Mesangial cell (primary cell): Measurements from ENCODE around the gene ANAPC1. TPM values are rescaled to one million over a fixed set of nuclear protein-coding genes. Genes with fewer than 3 reads are reported as not detected.

ENCODE experiments used
- total RNA-seq: library from RNA; depleted of rRNA; stranded (reverse); fragments of >200 nt; gene quantifications from 2 replicates; pipeline ENCODE4 v1.2.3, GENCODE V29; 2015

Gene ANAPC1
- total RNA-seq: 38.3 and 55.6 TPM in 2 replicates

GRCh38 chr2:111883661-111884591 lies at the start of gene ANAPC1:
Gene ANAPC1, minus strand, starts transcription at chr2:111884193. Its CDS starts 3,368 bp downstream, at chr2:111880825.

GRCh38 chr2:111897924-111898702 lies 14.1 kb upstream of the ANAPC1 start, which contains the start of gene MERTK:
Gene MERTK, plus strand, starts transcription at chr2:111898607. Its CDS starts 129 bp downstream, at chr2:111898736.

Other genes starting within 250 kb of the ANAPC1 start
- 1.3 and 3.7 TPM in 2 replicates for gene MERTK, start 14.4 kb upstream of the ANAPC1 start, total RNA-seq
- gene TMEM87B, start 171.1 kb upstream of the ANAPC1 start, total RNA-seq: 9.0 and 11.2 TPM in 2 replicates